ENCODE results near the gene CCDC85C. TPM values are rescaled to one million over a fixed set of nuclear protein-coding genes. Genes with fewer than 3 reads are reported as not detected.

Gene CCDC85C
- total and polyA plus RNA-seq, 2 experiments from 2014 or later, result 4.5 to 24.9 TPM

GRCh38 chr14:99627510-99628381 lies 23.7 kb upstream of the CCDC85C start:
- Histone ChIP-seq H3F3A (replicated peaks; ENCODE audit: low read depth) (no peaks in the 10 kb centered on the region), H3K4me1 (ENCODE audit: insufficient read depth) (no peaks in the 10 kb centered on the region; the same call in 1 of the 2 replicates), H3K4me3 (no peak overlapping the region), H3K27me3 (ENCODE audit: insufficient read depth) (no peaks in the 10 kb centered on the region), H3K79me2 (replicated peaks; ENCODE audit: insufficient read depth) (no peaks in the 10 kb centered on the region), H2AFZ (no peak overlapping the region), H3K27ac (ENCODE audit: low read depth) (no peak overlapping the region), H3K9me2 (ENCODE audit: insufficient read depth) (no peaks in the 10 kb centered on the region), H4K20me1 (replicated peaks; ENCODE audit: insufficient read depth) (no peaks in the 10 kb centered on the region), H3K36me3 (ENCODE audit: insufficient read depth) (no peaks in the 10 kb centered on the region), H3K4me2 (no peak overlapping the region)
- Mint-ChIP-seq H3K9me3 (no peaks in the 10 kb centered on the region; the same call in 2 of the 3 replicates), H3K27ac (no peak overlapping the region), H3K4me1 (peaks cover 12% of the 10 kb centered on the region), H3K4me3 (no peak overlapping the region), H3K36me3 (ENCODE audit: low read depth) (no peaks in the 10 kb centered on the region), H3K27me3 (ENCODE audit: insufficient read depth, low read depth, poor library complexity) (peaks cover 20% of the 10 kb centered on the region)
- ATAC-seq (no peak), DNase-seq (ENCODE audit: low spot score) (no peak)
- TF ChIP-seq EZH2 (IDR thresholded peaks at IDR 0.05; ENCODE audit: low read depth, unreplicated experiment), result no peak
- no peak for TF ChIP-seq ZNF114 (CRISPR knock-in tag; IDR thresholded peaks at IDR 0.05)
- TF ChIP-seq ETS1 (IDR thresholded peaks at IDR 0.05), result no peak
- TF ChIP-seq NANOG (IDR thresholded peaks at IDR 0.05; ENCODE audit: borderline replicate concordance), result no peak
- no peak for TF ChIP-seq EZH2phosphoT487 (IDR thresholded peaks at IDR 0.05; ENCODE audit: unreplicated experiment)
- TF ChIP-seq ZNF462 (CRISPR knock-in tag; IDR thresholded peaks at IDR 0.05), result no peak
- TF ChIP-seq ZNF331 (CRISPR knock-in tag; IDR thresholded peaks at IDR 0.05; ENCODE audit: low read depth), result no peak
- TF ChIP-seq CTCF (conservative IDR thresholded peaks at IDR 0.05; ENCODE audit: low read depth in 2 of 2), result no peak
- TF ChIP-seq STAT1 (IDR thresholded peaks at IDR 0.05; ENCODE audit: unreplicated experiment), result no peak
